HCT116 (cell line): ENCODE results near the gene ZNF724. TPM values are rescaled to one million over a fixed set of nuclear protein-coding genes. Genes with fewer than 3 reads are reported as not detected.

Experiments
- ATAC-seq: fragments of 200-7000 bp; cut with Tn5 transposase; 2 replicates; pipeline ENCODE4 v1.9.1; 2020; ENCODE audit warnings: mild to moderate bottlenecking, moderate library complexity
- Bru-seq: library from RNA; stranded (reverse); fragments of 400-500 nt; gene quantifications from one replicate; lab custom pipeline; 2021; lab: Mats Ljungman, UMichigan
- BruChase-seq, 2 experiments: library from RNA; stranded (reverse); fragments of 400-500 nt; gene quantifications; one replicate each; lab custom pipeline; 2021; lab: Mats Ljungman, UMichigan
- BruUV-seq: library from RNA; stranded (reverse); fragments of 400-500 nt; replicated peaks from 2 replicates; lab custom pipeline; 2021; lab: Mats Ljungman, UMichigan
- CTCF ChIA-PET: fragments of 300-600 bp; sonication (Branson Sonifier 250); formaldehyde crosslinking; loops from one replicate; lab custom pipeline; 2021; ENCODE audit warnings: antibody characterized with exemption; lab: Charles Lee
- POLR2A ChIA-PET: fragments of 300-600, 350-600 bp; sonication (Branson Sonifier 250); formaldehyde crosslinking; loops from one replicate; lab custom pipeline; 2021; ENCODE audit warnings: antibody characterized with exemption; lab: Charles Lee
- RAD21 ChIA-PET, 2 experiments: fragments of 300-600 bp; sonication (Branson Sonifier 250); formaldehyde crosslinking; loops; one replicate each; lab custom pipeline; 2023; ENCODE audit warnings: low total read pairs in 2 of 2; ENCODE audit not compliant: uncharacterized antibody in 2 of 2, unreplicated experiment in 2 of 2, low non-redundant PET in 1 of 2; lab: Charles Lee
- DNase-seq: peaks from one replicate; pipeline ENCODE4 v3.0.0-alpha.2; 2010; ENCODE audit warnings: low read depth, low spot score
- H2AFZ ChIP-seq: fragments of 200-600 bp; shearing (Covaris generic), sonication (generic); 2 replicates; pipeline ENCODE4 v1.6.1; 2017; ENCODE audit warnings: low read depth, mixed run types, mixed read lengths, antibody characterized with exemption, low read length; ENCODE audit not compliant: poor library complexity, severe bottlenecking
- H3K27ac ChIP-seq: 2 replicates; pipeline ENCODE4 v1.5.1; 2012; ENCODE audit warnings: low read depth, low read length
- H3K27me3 ChIP-seq: fragments of 200-600 bp; sonication (generic); 2 replicates; pipeline ENCODE4 v1.6.1; 2016; ENCODE audit warnings: mixed run types, low read length, mixed read lengths; ENCODE audit not compliant: insufficient read depth
- H3K36me3 ChIP-seq, 2 experiments: fragments of 200-500 bp in 1 of 2; fragments of 200-600 bp in 1 of 2; sonication (Bioruptor generic) in 1 of 2; sonication (generic) in 1 of 2; 2 replicates each; pipeline versions ENCODE4 v1.5.1 to v1.6.1; 2014 to 2016; ENCODE audit warnings: low read length in 2 of 2, inconsistent platforms in 1 of 2, mixed read lengths in 1 of 2, mixed run types in 1 of 2; ENCODE audit not compliant: insufficient read depth in 2 of 2, control insufficient read depth in 1 of 2
- H3K4me1 ChIP-seq, 2 experiments: fragments of 200-600 bp in 1 of 2; sonication (generic) in 1 of 2; 2 replicates each; pipeline versions ENCODE4 v1.5.1 to v1.6.1; 2012 to 2017; ENCODE audit warnings: low read length in 2 of 2, inconsistent platforms in 1 of 2, mild to moderate bottlenecking in 1 of 2, mixed read lengths in 1 of 2, mixed run types in 1 of 2, moderate library complexity in 1 of 2; ENCODE audit not compliant: insufficient read depth in 2 of 2, control insufficient read depth in 1 of 2
- H3K4me2 ChIP-seq: fragments of 200-600 bp; sonication (generic); 2 replicates; pipeline ENCODE4 v1.6.1; 2017; ENCODE audit warnings: mixed run types, low read length, mixed read lengths
- H3K4me3 ChIP-seq, 2 experiments: fragments of 200-600 bp in 1 of 2; sonication (generic) in 1 of 2; replicated peaks in 1 of 2; 2 replicates each; pipeline ENCODE4 v1.5.1; 2011 to 2016; ENCODE audit warnings: low read length in 2 of 2, control low read depth in 1 of 2, low read depth in 1 of 2, mild to moderate bottlenecking in 1 of 2, mixed read lengths in 1 of 2, mixed run types in 1 of 2
- H3K79me2 ChIP-seq: fragments of 200-600 bp; sonication (generic); 2 replicates; pipeline ENCODE4 v1.6.1; 2017; ENCODE audit warnings: mild to moderate bottlenecking, mixed run types, low read length, moderate library complexity, mixed read lengths; ENCODE audit not compliant: insufficient read depth
- H3K9ac ChIP-seq: fragments of 200-600 bp; sonication (generic); 2 replicates; pipeline ENCODE4 v1.6.1; 2016; ENCODE audit warnings: low read length, mixed read lengths
- H3K9me2 ChIP-seq: fragments of 200-600 bp; sonication (generic), shearing (Covaris generic); 2 replicates; pipeline ENCODE4 v1.6.1; 2017; ENCODE audit warnings: mixed run types, mild to moderate bottlenecking, moderate library complexity; ENCODE audit not compliant: insufficient read depth
- H3K9me3 ChIP-seq, 2 experiments: fragments of 200-500 bp in 1 of 2; fragments of 200-600 bp in 1 of 2; sonication (Bioruptor generic) in 1 of 2; sonication (generic) in 1 of 2; 2 replicates each; pipeline ENCODE4 v1.6.1; 2014 to 2017; ENCODE audit warnings: low read length in 2 of 2, mixed read lengths in 2 of 2, inconsistent platforms in 1 of 2, low read depth in 1 of 2, mild to moderate bottlenecking in 1 of 2, mixed run types in 1 of 2, moderate library complexity in 1 of 2; ENCODE audit not compliant: control insufficient read depth in 1 of 2, insufficient read depth in 1 of 2
- H4K20me1 ChIP-seq: fragments of 200-600 bp; sonication (generic), shearing (Covaris generic); 2 replicates; pipeline ENCODE4 v1.6.1; 2017; ENCODE audit warnings: mixed run types, mild to moderate bottlenecking, moderate library complexity; ENCODE audit not compliant: insufficient read depth
- CBX3 ChIP-seq: IDR thresholded peaks from 2 replicates; pipeline ENCODE4 v1.6.1; 2012; ENCODE audit warnings: low read depth
- EGR1 ChIP-seq: IDR thresholded peaks from 2 replicates; pipeline ENCODE4 v1.6.1; 2012; ENCODE audit warnings: low read depth
- ELF1 ChIP-seq: IDR thresholded peaks from 2 replicates; pipeline ENCODE4 v1.6.1; 2012; ENCODE audit warnings: low read depth, borderline replicate concordance
- EZH2phosphoT487 ChIP-seq: fragments of 200-600 bp; IDR thresholded peaks from 2 replicates; pipeline ENCODE4 v1.6.1; 2018; ENCODE audit warnings: antibody characterized with exemption, borderline replicate concordance
- FOSL1 ChIP-seq: IDR thresholded peaks from 2 replicates; pipeline ENCODE4 v1.6.1; 2012; ENCODE audit warnings: low read depth
- MAX ChIP-seq: IDR thresholded peaks from 2 replicates; pipeline ENCODE4 v1.6.1; 2012
- POLR2A ChIP-seq: IDR thresholded peaks from 2 replicates; pipeline ENCODE4 v1.7.0; 2011; ENCODE audit warnings: borderline replicate concordance; ENCODE audit not compliant: insufficient read depth, insufficient read length; ENCODE audit errors: extremely low read depth
- POLR2AphosphoS5 ChIP-seq: IDR thresholded peaks from 2 replicates; pipeline ENCODE4 v1.6.1; 2011; ENCODE audit warnings: mild to moderate bottlenecking, low read depth, low read length, moderate library complexity
- SP1 ChIP-seq: IDR thresholded peaks from 2 replicates; pipeline ENCODE4 v1.6.1; 2012; ENCODE audit warnings: low read depth
- SRF ChIP-seq: IDR thresholded peaks from 2 replicates; pipeline ENCODE4 v1.6.1; 2012; ENCODE audit warnings: low read depth
- YY1 ChIP-seq: IDR thresholded peaks from 2 replicates; pipeline ENCODE4 v1.6.1; 2011; ENCODE audit warnings: low read length, low read depth, moderate library complexity, mild to moderate bottlenecking; ENCODE audit not compliant: insufficient replicate concordance; ENCODE audit errors: extremely low read depth
- ZFX ChIP-seq: fragments of 450-650 bp; IDR thresholded peaks from 2 replicates; pipeline ENCODE4 v1.6.1; 2017
- intact Hi-C: fragments of 100-400 bp; cut with micrococcal nuclease; formaldehyde crosslinking; loops from 2 replicates; pipeline ENCODE4 v1.10.0; 2022
- long read RNA-seq: library from polyadenylated mRNA; unstranded; transcript quantifications from one replicate; pipeline ENCODE4 v2.0.0, GENCODE V29; 2021; ENCODE audit not compliant: unreplicated experiment
- polyA plus RNA-seq: library from polyadenylated mRNA; unstranded; fragments of >200 nt; gene quantifications from 2 replicates; pipeline ENCODE4 v1.2.1, GENCODE V29; 2012; ENCODE audit warnings: missing spikeins
- total RNA-seq: library from RNA; stranded (reverse); gene quantifications from one replicate; pipeline ENCODE4 v1.2.1, GENCODE V29; 2021; ENCODE audit not compliant: unreplicated experiment
- TF ChIP-seq, protein P1 (sequence below): IDR thresholded peaks from 2 replicates; pipeline ENCODE4 v1.6.1; 2011; ENCODE audit warnings: mild to moderate bottlenecking, low read length, moderate library complexity; ENCODE audit not compliant: insufficient replicate concordance; ENCODE audit errors: extremely low read depth

The ZNF724 gene
- total RNA-seq, result 7.1 TPM
- 1.4 and 1.8 TPM in 2 replicates for polyA plus RNA-seq
- percentile 70 among the genes with signal in this experiment for Bru-seq, nascent RNA
- BruChase-seq, experiment 1, labeled RNA remaining after a 6-hour chase, result percentile 84 among the genes with signal in this experiment
- BruChase-seq, experiment 2, labeled RNA remaining after a 2-hour chase, result percentile 89 among the genes with signal in this experiment
- long read RNA-seq, transcript ZNF724-201 (4 exons, 2,764 nt), result major isoform, 6 of 8 reads
- long read RNA-seq, partial matches to known transcripts, result 0 of 8 reads
- long read RNA-seq, other reads (novel, unspliced or antisense), result 1 of 8 reads

DNA sequence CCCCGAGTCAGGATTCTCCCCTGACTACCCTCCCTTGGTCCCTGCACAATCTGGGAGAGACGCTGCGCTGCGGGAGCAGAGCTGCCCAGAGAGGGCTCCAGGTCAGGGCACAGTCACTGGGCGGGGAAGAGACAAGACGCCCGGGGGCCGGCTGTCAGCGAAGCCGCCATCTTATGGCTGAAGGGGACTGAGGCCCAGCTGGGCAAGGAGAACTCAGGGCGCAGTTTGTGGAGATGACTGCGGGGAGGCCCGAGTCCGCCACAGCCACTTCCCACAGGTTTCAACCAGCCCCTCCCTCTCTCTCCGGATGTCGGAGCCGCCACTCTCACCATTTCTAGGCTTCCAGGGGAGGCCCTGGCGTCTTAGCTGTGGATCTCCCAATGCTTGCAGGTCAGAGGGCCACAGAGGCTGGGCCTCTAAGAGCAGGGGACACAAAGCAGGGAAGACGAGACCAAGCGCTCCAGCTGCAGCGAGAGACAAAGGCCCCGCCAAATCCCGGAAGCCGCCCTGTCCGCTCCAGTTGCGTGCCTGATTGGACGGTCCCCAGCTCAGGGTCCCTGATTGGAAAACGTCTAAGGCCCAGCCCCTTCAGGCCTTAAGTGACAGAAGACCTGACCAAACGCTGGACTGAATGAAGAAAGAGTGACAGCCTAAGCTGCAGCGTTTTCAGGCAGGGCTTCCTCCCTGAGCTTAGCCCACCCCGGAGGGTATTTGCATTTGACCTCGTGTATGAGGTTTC, at the start of gene ZNF724:
Gene ZNF724 (minus strand): TSS at position 484 of the 739 bp plus-strand sequence. CDS start 152 bp downstream, at position 332.
- RAD21 ChIA-PET, result no interaction called here
- H3K27me3 ChIP-seq, result no peaks in the 10 kb centered on the region
- peaks cover 21% of the 10 kb centered on the region for H3K79me2 ChIP-seq
- peaks cover 0 to 7% of the 10 kb centered on the region in 2 experiments; a peak in 2 of 4 replicates for H3K36me3 ChIP-seq
- peak within 1 kb of the TSS; percentile 62 for H3K27ac ChIP-seq
- no peaks in the 10 kb centered on the region for H3K4me1 ChIP-seq
- TSS peak; percentile 72 for BruUV-seq
- ATAC-seq, result peak; percentile 98
- peak within 1 kb of the TSS; percentile 65 for H3K4me2 ChIP-seq
- no peaks in the 10 kb centered on the region for H3K9me2 ChIP-seq
- POLR2A ChIA-PET, result no interaction called here
- H3K4me3 ChIP-seq, result peak within 1 kb of the TSS; percentile 64 to 65
- H3K9ac ChIP-seq, result peak within 1 kb of the TSS; percentile 61
- intact Hi-C loops, result no loop called here
- peak; percentile 36; the same call in 1 of the 2 replicates for TF ChIP-seq ZFX
- peak; percentile 48; the same call in 1 of the 2 replicates for TF ChIP-seq ELF1
- peak; percentile 82 for TF ChIP-seq SP1
- no peak for TF ChIP-seq FOSL1
- TF ChIP-seq EGR1, result no peak
- TF ChIP-seq MAX, result 0 out of 2 replicates have a peak, but pooled peaks have one; percentile 26
- H2AFZ ChIP-seq, result no peak within 1 kb of the TSS
- peaks cover 0 to 8% of the 10 kb centered on the region in 2 experiments; a peak in 2 of 4 replicates for H3K9me3 ChIP-seq
- DNase-seq, result peak; percentile 89
- H4K20me1 ChIP-seq, result no peaks in the 10 kb centered on the region
- CTCF ChIA-PET, result no interaction called here

DNA sequence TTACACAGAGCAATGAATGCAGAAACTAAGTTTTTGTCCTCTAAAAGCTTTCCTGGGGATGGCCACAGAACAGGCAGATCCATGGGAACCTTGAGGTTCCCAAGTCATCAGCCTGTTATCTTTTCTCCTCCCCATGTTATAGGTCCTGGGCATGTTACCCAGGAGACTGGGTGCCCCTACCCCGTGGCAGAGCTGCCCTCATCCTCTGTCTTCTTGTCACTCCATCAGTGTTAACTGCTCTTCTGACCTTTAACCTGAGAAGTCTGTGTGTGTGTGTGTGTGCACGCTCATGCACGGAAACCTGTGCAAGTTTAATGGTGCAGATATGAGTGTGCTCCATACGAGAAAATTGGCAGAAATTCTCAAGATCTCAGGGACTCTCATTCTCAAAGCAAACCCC, 43.9 kb upstream of the ZNF724 start:
- ChIA-PET POLR2A (no interaction called here), CTCF (no interaction called here), RAD21 (no interaction called here)
- no peak for ATAC-seq
- DNase-seq, result no peak
- no peaks in the 10 kb centered on the region for H4K20me1 ChIP-seq
- H3K27ac ChIP-seq, result no peak overlapping the region
- H3K36me3 ChIP-seq, result no peaks in the 10 kb centered on the region
- no peak overlapping the region for H3K4me3 ChIP-seq
- H3K9me3 ChIP-seq, result peaks cover 0 to 11% of the 10 kb centered on the region in 2 experiments; a peak in 1 of 4 replicates
- H3K9ac ChIP-seq, result no peak overlapping the region
- no peak overlapping the region for H2AFZ ChIP-seq
- H3K4me2 ChIP-seq, result no peak overlapping the region
- H3K4me1 ChIP-seq, result no peaks in the 10 kb centered on the region
- TF ChIP-seq, protein P1, sequence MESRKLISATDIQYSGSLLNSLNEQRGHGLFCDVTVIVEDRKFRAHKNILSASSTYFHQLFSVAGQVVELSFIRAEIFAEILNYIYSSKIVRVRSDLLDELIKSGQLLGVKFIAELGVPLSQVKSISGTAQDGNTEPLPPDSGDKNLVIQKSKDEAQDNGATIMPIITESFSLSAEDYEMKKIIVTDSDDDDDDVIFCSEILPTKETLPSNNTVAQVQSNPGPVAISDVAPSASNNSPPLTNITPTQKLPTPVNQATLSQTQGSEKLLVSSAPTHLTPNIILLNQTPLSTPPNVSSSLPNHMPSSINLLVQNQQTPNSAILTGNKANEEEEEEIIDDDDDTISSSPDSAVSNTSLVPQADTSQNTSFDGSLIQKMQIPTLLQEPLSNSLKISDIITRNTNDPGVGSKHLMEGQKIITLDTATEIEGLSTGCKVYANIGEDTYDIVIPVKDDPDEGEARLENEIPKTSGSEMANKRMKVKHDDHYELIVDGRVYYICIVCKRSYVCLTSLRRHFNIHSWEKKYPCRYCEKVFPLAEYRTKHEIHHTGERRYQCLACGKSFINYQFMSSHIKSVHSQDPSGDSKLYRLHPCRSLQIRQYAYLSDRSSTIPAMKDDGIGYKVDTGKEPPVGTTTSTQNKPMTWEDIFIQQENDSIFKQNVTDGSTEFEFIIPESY, result no peak
- TF ChIP-seq EGR1 (no peak), YY1 (no peak), POLR2A (no peak), CBX3 (no peak), FOSL1 (no peak), ZFX (no peak), ELF1 (no peak), SRF (no peak), POLR2AphosphoS5 (no peak), SP1 (no peak), EZH2phosphoT487 (no peak)
- H3K27me3 ChIP-seq, result no peaks in the 10 kb centered on the region
- no peaks in the 10 kb centered on the region for H3K9me2 ChIP-seq
- no peaks in the 10 kb centered on the region for H3K79me2 ChIP-seq
- intact Hi-C loops, result no loop called here
- BruUV-seq, result no TSS peak
